OCI-LY1 (cell line): ENCODE measurements around the gene ABR.

Source experiments
- H2AFZ ChIP-seq: fragments of 200-600 bp; sonication (generic), shearing (Covaris generic); 2 replicates; pipeline ENCODE4 v1.6.0; 2014; ENCODE audit warnings: antibody characterized with exemption, mild to moderate bottlenecking, low read length
- H3F3A ChIP-seq: fragments of 200-600 bp; sonication (generic), shearing (Covaris generic); 2 replicates; pipeline ENCODE4 v1.6.0; 2014; ENCODE audit warnings: mild to moderate bottlenecking, antibody characterized with exemption, low read length, moderate library complexity; ENCODE audit not compliant: insufficient read depth
- H3K27ac ChIP-seq: fragments of 200-600 bp; sonication (generic); 2 replicates; pipeline ENCODE4 v1.5.1; 2014; ENCODE audit warnings: low read length, mixed run types, mild to moderate bottlenecking, low read depth; ENCODE audit not compliant: poor library complexity, severe bottlenecking
- H3K27me3 ChIP-seq: fragments of 200-600 bp; sonication (generic); 2 replicates; pipeline ENCODE4 v1.6.0; 2014; ENCODE audit warnings: antibody characterized with exemption, mild to moderate bottlenecking, low read length, moderate library complexity; ENCODE audit not compliant: insufficient read depth
- H3K36me3 ChIP-seq: fragments of 200-600 bp; sonication (generic); 2 replicates; pipeline ENCODE4 v1.6.1; 2014; ENCODE audit warnings: mild to moderate bottlenecking, antibody characterized with exemption, low read length, moderate library complexity, mixed read lengths; ENCODE audit not compliant: insufficient read depth
- H3K4me1 ChIP-seq: fragments of 200-600 bp; sonication (generic); 2 replicates; pipeline ENCODE4 v1.5.1; 2014; ENCODE audit warnings: mild to moderate bottlenecking, low read length, moderate library complexity; ENCODE audit not compliant: insufficient read depth, severe bottlenecking
- H3K4me2 ChIP-seq: fragments of 200-600 bp; sonication (generic), shearing (Covaris generic); 2 replicates; pipeline ENCODE4 v1.6.1; 2014; ENCODE audit warnings: low read length
- H3K4me3 ChIP-seq: fragments of 200-600 bp; sonication (generic); 2 replicates; pipeline ENCODE4 v1.5.1; 2014; ENCODE audit warnings: low read length, low read depth, mild to moderate bottlenecking, mixed read lengths; ENCODE audit not compliant: poor library complexity, severe bottlenecking
- H3K79me2 ChIP-seq: fragments of 200-600 bp; shearing (Covaris generic); 2 replicates; pipeline ENCODE4 v1.6.1; 2016; ENCODE audit warnings: mixed run types, low read length, mixed read lengths; ENCODE audit not compliant: insufficient read depth
- H3K9ac ChIP-seq: fragments of 200-600 bp; sonication (generic), shearing (Covaris generic); 2 replicates; pipeline ENCODE4 v1.6.1; 2014; ENCODE audit warnings: mild to moderate bottlenecking, low read length, mixed read lengths
- H3K9me2 ChIP-seq: fragments of 200-600 bp; sonication (generic), shearing (Covaris generic); 2 replicates; pipeline ENCODE4 v1.6.1; 2014; ENCODE audit warnings: low read depth, mild to moderate bottlenecking, low read length, mixed read lengths
- H3K9me3 ChIP-seq: fragments of 200-600 bp; shearing (Covaris generic); 2 replicates; pipeline ENCODE4 v1.6.1; 2014; ENCODE audit warnings: low read length, mixed read lengths
- H4K20me1 ChIP-seq: fragments of 200-600 bp; sonication (generic), shearing (Covaris generic); 2 replicates; pipeline ENCODE4 v1.6.0; 2016; ENCODE audit warnings: mild to moderate bottlenecking, low read length; ENCODE audit not compliant: insufficient read depth
- CTCF ChIP-seq: fragments of 200-600 bp; sonication (generic), shearing (Covaris generic); IDR thresholded peaks from 2 replicates; pipeline ENCODE4 v1.5.1; 2017; ENCODE audit warnings: mild to moderate bottlenecking, antibody characterized with exemption, low read length, moderate library complexity, mixed read lengths
- EZH2 ChIP-seq: fragments of 200-600 bp; sonication (generic), shearing (Covaris generic); IDR thresholded peaks from 2 replicates; pipeline ENCODE4 v1.8.0; 2017; ENCODE audit warnings: borderline replicate concordance, mixed run types, mild to moderate bottlenecking, antibody characterized with exemption, low read length, moderate library complexity, mixed read lengths

Gene ABR

GRCh38 chr17:1125788-1126145 lies 54.0 kb downstream of the ABR start:
- TF ChIP-seq CTCF (no peak), EZH2 (no peak)
- H3K27ac ChIP-seq = no peak overlapping the region

GRCh38 chr17:1124896-1125787 lies 54.6 kb downstream of the ABR start:
- H3K4me2 ChIP-seq = peak overlapping the region; percentile 25; the same call in 1 of the 2 replicates
- no peak overlapping the region for H3K9ac ChIP-seq
- no peaks in the 10 kb centered on the region for H3K79me2 ChIP-seq
- no peaks in the 10 kb centered on the region for H3K27me3 ChIP-seq
- no peaks in the 10 kb centered on the region for H3K9me2 ChIP-seq
- H3K9me3 ChIP-seq = no peaks in the 10 kb centered on the region
- H2AFZ ChIP-seq = no peak overlapping the region
- H3K4me3 ChIP-seq = no peak overlapping the region
- H3K27ac ChIP-seq = peak overlapping the region; percentile 67
- TF ChIP-seq EZH2 (no peak), CTCF (no peak)
- H3K4me1 ChIP-seq = peaks cover 28% of the 10 kb centered on the region
- H4K20me1 ChIP-seq = no peaks in the 10 kb centered on the region
- H3K36me3 ChIP-seq = peaks cover 11% of the 10 kb centered on the region; the same call in 1 of the 2 replicates
- H3F3A ChIP-seq = no peaks in the 10 kb centered on the region

More at GRCh38 chr17:1125788-1126145, 54.0 kb downstream of the ABR start:
- H3K79me2 ChIP-seq = no peaks in the 10 kb centered on the region
- H3K27me3 ChIP-seq = no peaks in the 10 kb centered on the region
- H3K9ac ChIP-seq = no peak overlapping the region
- H4K20me1 ChIP-seq = no peaks in the 10 kb centered on the region
- H2AFZ ChIP-seq = no peak overlapping the region
- no peaks in the 10 kb centered on the region for H3K9me2 ChIP-seq
- H3F3A ChIP-seq = no peaks in the 10 kb centered on the region
- peaks cover 8% of the 10 kb centered on the region; the same call in 1 of the 2 replicates for H3K36me3 ChIP-seq
- H3K4me3 ChIP-seq = no peak overlapping the region
- H3K4me2 ChIP-seq = no peak overlapping the region
- no peaks in the 10 kb centered on the region for H3K9me3 ChIP-seq
- H3K4me1 ChIP-seq = peaks cover 28% of the 10 kb centered on the region

GRCh38 chr17:1123921-1124715 lies 55.7 kb downstream of the ABR start:
- no peaks in the 10 kb centered on the region for H3K27me3 ChIP-seq
- peak overlapping the region; percentile 67 for H3K27ac ChIP-seq
- H3K4me1 ChIP-seq = peaks cover 28% of the 10 kb centered on the region
- no peak overlapping the region for H2AFZ ChIP-seq
- peaks cover 11% of the 10 kb centered on the region; the same call in 1 of the 2 replicates for H3K36me3 ChIP-seq
- peak overlapping the region; percentile 25; the same call in 1 of the 2 replicates for H3K4me2 ChIP-seq
- no peaks in the 10 kb centered on the region for H3F3A ChIP-seq
- H3K9me3 ChIP-seq = no peaks in the 10 kb centered on the region
- no peaks in the 10 kb centered on the region for H3K79me2 ChIP-seq
- H3K4me3 ChIP-seq = no peak overlapping the region
- H4K20me1 ChIP-seq = no peaks in the 10 kb centered on the region
- no peak overlapping the region for H3K9ac ChIP-seq
- no peaks in the 10 kb centered on the region for H3K9me2 ChIP-seq
- no peak for TF ChIP-seq CTCF
- TF ChIP-seq EZH2 = no peak
